Raji (cell line): ENCODE data around the gene VASN.

Experiments
- POLR2A ChIP-seq: IDR thresholded peaks from 2 replicates; pipeline ENCODE4 v1.6.1; 2011; ENCODE audit warnings: low read depth, low read length, control low read depth; ENCODE audit not compliant: insufficient read depth

Gene VASN

GRCh38 chr16:4371357-4372000 lies at the start of gene VASN:
VASN (plus strand) TSS chr16:4371848; CDS start chr16:4380878, 9,030 bp downstream.
- TF ChIP-seq POLR2A = no peak

DNA sequence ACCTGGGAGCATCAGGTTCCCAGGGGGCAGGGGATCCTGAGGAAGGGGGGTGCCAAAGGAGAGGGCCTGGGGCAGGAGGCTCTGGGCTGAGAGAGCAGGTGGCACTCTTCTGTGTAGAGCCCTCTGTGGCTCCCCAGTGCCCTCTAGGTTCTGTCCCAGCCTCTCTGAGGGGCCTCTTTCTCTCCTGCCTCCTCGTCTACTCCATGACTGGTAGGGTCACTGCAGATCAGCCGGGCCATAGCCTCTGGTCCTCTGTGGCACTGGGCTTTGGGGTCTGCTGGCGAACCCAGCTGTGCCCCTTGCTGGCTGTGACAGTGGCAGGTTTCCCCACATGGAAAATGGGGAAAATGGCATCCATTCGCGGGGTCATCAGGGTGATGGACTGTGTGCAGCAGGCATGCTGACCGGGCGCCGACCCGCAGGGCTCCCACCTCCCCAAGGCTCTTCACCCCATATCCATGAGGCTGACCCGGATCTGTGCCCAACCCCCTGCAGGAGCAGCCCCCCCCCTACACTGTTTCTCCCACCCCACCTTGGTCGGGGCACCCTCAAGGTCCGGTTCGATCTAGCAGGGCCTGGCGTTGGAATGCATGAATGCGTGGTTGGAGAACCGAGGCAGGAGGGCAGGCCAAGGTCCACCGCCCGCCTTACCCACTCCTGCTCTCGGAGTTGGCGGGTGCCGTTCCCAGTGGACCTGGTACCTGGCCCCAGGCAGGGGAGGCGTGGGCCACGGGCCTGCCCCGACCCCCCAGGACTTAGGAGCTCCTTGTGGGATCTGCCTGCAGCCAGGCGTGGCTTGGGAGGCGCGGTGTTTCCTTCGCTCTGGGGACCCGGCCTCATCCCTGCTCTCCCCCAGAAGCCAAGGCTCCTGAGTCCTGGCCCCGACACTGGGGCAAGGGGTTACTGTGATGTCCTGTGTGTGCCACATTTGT lies 49.3 kb upstream of the VASN start:
- TF ChIP-seq POLR2A = no peak

- no peak for TF ChIP-seq POLR2A
Observed at GRCh38 chr16:4323071-4323844, 48.4 kb upstream of the VASN start.

DNA sequence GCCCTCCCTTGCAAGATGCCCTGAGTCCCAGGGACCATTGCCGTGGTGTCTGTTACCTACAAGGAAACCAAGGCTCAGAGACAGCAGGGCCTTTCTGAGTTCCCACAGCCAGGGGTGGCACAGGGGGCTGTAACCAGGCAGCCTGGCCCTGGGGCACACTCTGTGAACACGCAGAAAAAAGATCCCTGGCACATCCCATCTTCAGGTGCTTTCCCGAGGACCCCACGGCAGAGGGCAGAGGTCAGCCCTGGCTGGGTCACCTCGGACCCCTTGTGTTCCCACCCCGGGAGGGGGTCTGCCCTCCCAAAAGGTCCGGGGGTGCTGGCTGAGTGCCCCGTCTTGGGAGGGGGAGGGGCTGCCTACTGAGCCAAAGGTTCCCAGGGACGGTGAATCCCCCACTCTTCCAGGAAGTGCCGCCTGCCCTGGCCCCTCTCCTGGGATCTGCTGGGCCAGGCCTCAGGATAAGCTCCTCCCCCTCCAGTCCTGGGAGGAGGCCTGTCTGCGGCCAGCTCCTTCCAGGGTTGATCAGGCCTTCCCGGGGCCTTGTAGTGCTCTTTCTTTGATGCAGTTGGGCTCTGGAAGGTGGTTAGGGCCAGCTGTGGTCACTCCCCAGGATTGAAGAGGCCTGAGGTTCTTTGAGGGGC lies 47.7 kb upstream of the VASN start:
- no peak for TF ChIP-seq POLR2A

DNA sequence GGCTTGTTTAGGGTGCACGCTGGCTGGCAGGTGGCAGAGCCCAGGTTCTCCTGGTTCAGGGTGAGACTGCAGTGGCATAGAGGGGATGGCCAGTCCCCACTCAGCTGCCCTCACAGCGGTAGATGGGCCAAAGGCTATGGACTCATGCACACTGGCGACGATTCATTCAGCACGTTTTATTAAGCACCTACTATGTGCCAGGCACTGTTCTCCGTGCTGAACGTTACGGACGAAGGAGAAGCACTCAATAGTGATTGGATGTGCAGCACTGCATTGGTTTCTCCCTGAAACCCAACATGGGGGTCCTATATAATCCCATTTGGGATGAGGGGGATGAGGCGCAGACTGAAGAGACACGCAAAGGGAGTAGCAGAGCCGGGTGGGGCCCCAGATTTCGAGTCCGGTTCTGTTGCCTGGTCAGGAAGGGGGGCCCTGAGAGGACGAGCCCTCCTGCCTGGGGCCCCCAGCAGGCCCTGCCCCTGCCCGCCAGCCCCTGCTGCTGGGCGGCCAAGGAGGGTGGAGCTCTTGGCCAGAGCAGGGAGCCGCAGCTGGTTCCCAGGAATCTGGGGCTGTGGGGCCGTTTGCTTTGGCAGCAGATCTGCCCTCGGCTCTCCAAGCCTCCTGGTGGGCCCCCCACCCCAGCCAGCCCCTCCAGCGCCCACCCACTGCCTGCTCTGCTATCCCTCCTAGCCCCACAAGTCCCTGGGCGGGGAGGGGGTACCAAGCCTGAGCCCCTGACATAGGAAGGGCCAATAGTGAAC lies 47.0 kb upstream of the VASN start:
- TF ChIP-seq POLR2A = no peak

GRCh38 chr16:4325253-4325758 lies 46.3 kb upstream of the VASN start:
- TF ChIP-seq POLR2A = no peak

GRCh38 chr16:4327386-4328045 lies 44.1 kb upstream of the VASN start:
- no peak for TF ChIP-seq POLR2A

DNA sequence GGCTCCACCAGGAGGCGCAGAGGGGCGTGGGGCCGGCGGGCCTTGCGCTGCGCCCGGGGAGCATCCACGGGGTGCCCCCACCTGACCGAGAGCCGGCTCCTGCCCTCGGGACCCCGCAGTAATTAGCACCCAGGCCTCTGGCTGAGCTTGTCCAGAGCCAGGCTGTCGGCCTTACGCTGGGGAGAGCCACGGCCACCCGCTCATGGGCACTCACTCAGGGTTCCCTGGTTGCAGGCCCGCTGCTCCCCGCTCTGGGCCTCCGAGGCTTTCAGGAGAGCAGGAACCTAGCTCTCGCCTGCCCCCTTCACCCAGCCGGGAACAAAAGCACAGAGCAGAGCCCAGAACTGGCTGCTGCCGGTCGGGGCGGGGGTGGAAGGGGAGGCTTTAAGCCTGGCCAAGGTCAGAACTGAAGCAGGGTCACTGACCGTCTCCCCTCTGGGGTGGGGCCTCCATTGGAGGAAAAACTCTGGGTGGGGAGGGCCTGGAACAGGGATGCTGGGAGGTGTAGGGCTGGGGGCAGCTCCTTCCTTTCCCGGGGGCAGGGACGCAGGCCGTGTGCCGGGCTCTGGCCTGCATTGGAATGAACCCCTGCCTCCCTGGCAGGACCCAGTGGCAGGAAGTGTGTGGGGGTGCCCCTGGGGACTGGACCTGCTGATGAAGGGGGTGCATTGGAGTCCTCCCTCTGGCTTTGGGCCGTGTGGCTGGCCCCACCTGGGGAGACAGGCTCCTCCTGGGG lies 43.4 kb upstream of the VASN start:
- no peak for TF ChIP-seq POLR2A

DNA sequence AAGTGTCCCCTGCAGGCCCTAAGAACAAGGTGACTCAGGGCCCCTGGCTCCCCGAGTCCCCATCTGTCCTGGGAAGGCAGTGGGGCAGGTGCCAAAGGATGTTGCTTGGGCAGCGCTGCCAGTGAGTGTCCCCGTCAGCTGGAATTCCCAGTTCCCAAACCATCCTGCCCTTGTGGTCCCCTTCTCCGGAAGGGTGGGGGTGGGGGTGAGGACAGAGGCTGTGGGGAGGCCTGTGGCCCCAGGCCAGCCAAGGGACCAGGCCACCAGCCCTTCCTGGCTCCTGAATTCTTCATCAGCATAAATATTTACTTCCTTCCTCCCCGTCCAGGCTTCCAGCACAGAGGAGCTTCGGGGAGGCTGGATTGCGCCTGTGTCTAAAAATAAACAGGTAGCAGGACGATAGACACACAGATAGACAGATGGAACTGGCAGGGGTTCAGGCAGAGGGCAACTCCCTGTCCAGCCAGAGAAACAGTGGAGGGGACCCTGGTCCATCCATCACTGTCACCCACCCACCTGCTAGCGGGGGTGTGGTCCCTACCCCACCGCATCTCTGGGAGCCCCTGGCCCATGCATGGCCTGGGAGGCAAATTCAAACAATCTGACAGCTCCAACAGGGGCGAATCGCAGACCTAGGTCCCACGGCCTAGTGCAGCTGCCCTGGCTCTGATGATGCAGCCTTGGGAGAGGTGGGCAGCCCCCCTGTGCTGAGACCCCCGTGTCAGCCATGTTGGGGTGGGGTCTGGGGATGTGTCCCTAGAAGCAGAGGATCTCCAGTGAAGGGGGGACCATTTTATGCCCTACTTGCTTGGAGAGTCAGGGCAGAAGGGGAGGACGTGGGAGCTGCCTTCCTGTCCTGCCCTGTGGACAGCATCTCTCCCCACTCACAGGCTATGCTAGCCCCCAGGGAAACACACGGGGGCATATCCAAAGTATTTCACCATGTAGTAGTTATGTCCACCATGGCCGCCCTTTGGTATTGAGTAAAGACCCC lies 42.6 kb upstream of the VASN start:
- no peak for TF ChIP-seq POLR2A

DNA sequence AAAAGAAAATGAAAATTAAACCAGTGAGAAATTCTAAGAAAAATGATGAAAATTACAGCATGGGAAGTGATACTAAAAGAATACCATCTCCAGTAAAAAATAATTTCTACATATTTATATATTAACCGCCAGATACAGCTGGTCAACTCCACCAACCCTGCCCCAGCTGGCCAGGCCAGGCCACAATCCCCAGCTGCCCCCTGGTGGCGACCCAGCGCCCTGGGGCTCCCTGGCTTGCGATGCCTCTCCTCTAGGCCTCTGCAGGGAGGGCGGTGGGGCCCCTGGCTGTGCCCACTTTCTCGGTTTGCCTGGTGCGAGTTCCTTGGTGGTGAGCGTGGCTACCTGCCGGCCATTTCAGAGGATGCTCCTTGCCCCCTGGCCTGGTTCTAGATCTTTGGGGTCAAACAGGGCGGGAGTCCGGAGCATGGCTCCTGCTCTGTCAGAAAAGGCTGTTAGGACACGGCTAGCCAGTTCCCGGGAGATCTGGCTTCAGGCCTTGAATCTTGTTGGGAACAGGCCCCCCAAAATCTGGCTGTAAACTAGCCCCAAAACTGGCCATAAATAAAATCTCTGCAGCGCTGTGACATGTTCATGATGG lies 41.3 kb upstream of the VASN start:
- no peak for TF ChIP-seq POLR2A

DNA sequence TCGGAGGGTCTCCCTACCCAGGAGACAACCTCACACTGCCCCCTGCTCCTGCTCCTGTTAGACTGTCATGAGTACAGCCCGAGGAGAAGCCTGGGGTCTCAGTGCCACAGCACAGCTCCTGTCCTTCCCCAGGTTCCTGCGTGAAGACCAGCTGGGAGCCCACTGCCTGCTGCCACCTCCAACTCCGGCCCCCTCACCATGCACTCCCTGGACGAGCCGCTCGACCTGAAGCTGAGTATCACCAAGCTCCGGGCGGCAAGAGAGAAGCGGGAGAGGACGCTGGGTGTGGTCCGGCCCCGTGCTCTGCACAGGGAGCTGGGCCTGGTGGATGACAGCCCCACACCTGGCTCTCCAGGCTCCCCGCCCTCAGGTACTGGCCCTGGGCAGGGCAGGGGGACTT lies 39.6 kb upstream of the VASN start:
- no peak for TF ChIP-seq POLR2A
